Endothelial cell of umbilical vein (primary cell): ENCODE measurements around the gene OCA2. TPM values are rescaled to one million over a fixed set of nuclear protein-coding genes. Genes with fewer than 3 reads are reported as not detected.

Experiments
- BruUV-seq: library from RNA; stranded (reverse); fragments of 400-500 nt; replicated peaks from 2 replicates; lab custom pipeline; 2021; lab: Mats Ljungman, UMichigan
- CTCF ChIA-PET: fragments of 300-600, 350-600 bp; sonication (Branson Sonifier 250); formaldehyde crosslinking; loops from one replicate; lab custom pipeline; 2021; ENCODE audit warnings: antibody characterized with exemption, inconsistent platforms; lab: Charles Lee
- POLR2A ChIA-PET: fragments of 300-600, 350-600 bp; sonication (Branson Sonifier 250); formaldehyde crosslinking; loops from one replicate; lab custom pipeline; 2021; ENCODE audit warnings: antibody characterized with exemption, inconsistent platforms; lab: Charles Lee
- DNase-seq: peaks from one replicate; pipeline ENCODE4 v3.0.0-alpha.2; 2011; ENCODE audit warnings: low read depth, low spot score
- FAIRE-seq: peaks from 2 replicates; lab custom pipeline; 2011; peaks lifted over from hg19 to GRCh38; lab: Jason Lieb, UNC
- H2AFZ ChIP-seq: 2 replicates; pipeline ENCODE4 v1.6.0; 2012; ENCODE audit warnings: low read depth, low read length, control low read depth, inconsistent platforms
- H3K27ac ChIP-seq: 2 replicates; pipeline ENCODE4 v1.5.1; 2011; ENCODE audit warnings: low read depth, mild to moderate bottlenecking, control low read depth, low read length, moderate library complexity; ENCODE audit not compliant: insufficient read depth
- H3K27me3 ChIP-seq, 2 experiments: 2 replicates each; pipeline versions ENCODE4 v1.6.0 to v1.6.1; 2011; ENCODE audit warnings: low read length in 2 of 2, mixed read lengths in 1 of 2; ENCODE audit not compliant: control insufficient read depth in 2 of 2, insufficient read depth in 2 of 2
- H3K36me3 ChIP-seq, 2 experiments: 2 replicates in 1 of 2; 3 replicates in 1 of 2; pipeline ENCODE4 v1.5.1; 2011; ENCODE audit warnings: low read length in 2 of 2, mild to moderate bottlenecking in 1 of 2, moderate library complexity in 1 of 2; ENCODE audit not compliant: control insufficient read depth in 2 of 2, insufficient read depth in 2 of 2; ENCODE audit errors: extremely low read depth in 1 of 2
- H3K4me1 ChIP-seq: 3 replicates; pipeline ENCODE4 v1.5.1; 2011; ENCODE audit warnings: mild to moderate bottlenecking, low read length; ENCODE audit not compliant: control insufficient read depth, insufficient read depth; ENCODE audit errors: extremely low read depth
- H3K4me2 ChIP-seq: 2 replicates; pipeline ENCODE4 v1.6.1; 2011; ENCODE audit warnings: low read length, control low read depth, mixed read lengths; ENCODE audit not compliant: insufficient read depth
- H3K4me3 ChIP-seq, 3 experiments: fragments of 200-600 bp in 1 of 3; sonication (generic), shearing (Covaris generic) in 1 of 3; replicated peaks in 1 of 3; 2 replicates each; pipeline ENCODE4 v1.5.1; 2011 to 2016; ENCODE audit warnings: control low read depth in 3 of 3, low read length in 3 of 3, mild to moderate bottlenecking in 2 of 3, inconsistent platforms in 1 of 3, low read depth in 1 of 3, moderate library complexity in 1 of 3; ENCODE audit not compliant: insufficient read depth in 1 of 3
- H3K79me2 ChIP-seq: 2 replicates; pipeline ENCODE4 v1.6.0; 2012; ENCODE audit warnings: low read length, inconsistent platforms; ENCODE audit not compliant: control insufficient read depth, insufficient read depth
- H3K9ac ChIP-seq: replicated peaks from 2 replicates; pipeline ENCODE3; 2011; ENCODE audit warnings: low read length, control low read depth; ENCODE audit not compliant: insufficient read depth; ENCODE audit errors: extremely low read depth
- H3K9me1 ChIP-seq: replicated peaks from 3 replicates; pipeline ENCODE4 v1.6.0; 2011; ENCODE audit warnings: mild to moderate bottlenecking, low read length; ENCODE audit not compliant: control insufficient read depth, insufficient read depth; ENCODE audit errors: extremely low read depth
- H3K9me3 ChIP-seq: replicated peaks from 2 replicates; pipeline ENCODE4 v1.5.1; 2012; ENCODE audit warnings: low read length, inconsistent platforms; ENCODE audit not compliant: control insufficient read depth, insufficient read depth
- H4K20me1 ChIP-seq: replicated peaks from 2 replicates; pipeline ENCODE3; 2011; ENCODE audit warnings: mild to moderate bottlenecking, low read length; ENCODE audit not compliant: control insufficient read depth, insufficient read depth; ENCODE audit errors: extremely low read depth
- CTCF ChIP-seq, 2 donors: IDR thresholded peaks; 1 replicate in 1 of 2; 2 replicates in 1 of 2; pipeline ENCODE4 v1.5.1; 2011; ENCODE audit warnings: low read length in 2 of 2, mild to moderate bottlenecking in 2 of 2, moderate library complexity in 2 of 2, control low read depth in 1 of 2, inconsistent platforms in 1 of 2, low read depth in 1 of 2; ENCODE audit not compliant: insufficient read depth in 1 of 2; ENCODE audit errors: extremely low read depth in 1 of 2
- EZH2 ChIP-seq: IDR thresholded peaks from 2 replicates; pipeline ENCODE4 v1.6.1; 2012; ENCODE audit warnings: borderline replicate concordance, low read depth, mild to moderate bottlenecking, moderate library complexity, low read length, inconsistent platforms; ENCODE audit not compliant: severe bottlenecking
- FOS ChIP-seq: IDR thresholded peaks from 2 replicates; pipeline ENCODE4 v1.6.1; 2011; ENCODE audit warnings: mild to moderate bottlenecking, low read length, moderate library complexity, borderline replicate concordance; ENCODE audit not compliant: insufficient read depth
- GATA2 ChIP-seq: IDR thresholded peaks from 2 replicates; pipeline ENCODE4 v1.7.0; 2011; ENCODE audit warnings: low read depth, mild to moderate bottlenecking, moderate library complexity, mixed read lengths, low read length; ENCODE audit not compliant: insufficient read length, insufficient read depth
- JUN ChIP-seq: IDR thresholded peaks from 2 replicates; pipeline ENCODE4 v1.6.1; 2011; ENCODE audit warnings: borderline replicate concordance, low read depth; ENCODE audit not compliant: insufficient read length, insufficient read depth
- MAX ChIP-seq: IDR thresholded peaks from 2 replicates; pipeline ENCODE4 v1.6.1; 2011; ENCODE audit not compliant: insufficient read depth, insufficient read length
- MYC ChIP-seq: IDR thresholded peaks from one replicate; pipeline ENCODE4 v1.6.1; 2011; ENCODE audit warnings: mild to moderate bottlenecking, low read depth, low read length
- POLR2A ChIP-seq: IDR thresholded peaks from 2 replicates; pipeline ENCODE4 v1.6.1; 2012; ENCODE audit warnings: low read depth, mild to moderate bottlenecking, control low read depth, low read length
- POLR2AphosphoS5 ChIP-seq: IDR thresholded peaks from 2 replicates; pipeline ENCODE4 v1.6.1; 2012; ENCODE audit warnings: low read depth, mild to moderate bottlenecking, control low read depth, low read length, moderate library complexity; ENCODE audit not compliant: insufficient read depth
- dilution Hi-C: fragments of 300-500 bp; cut with MboI; formaldehyde crosslinking; loops from one replicate; pipeline ENCODE4 v1.15.0; 2019; ENCODE audit warnings: low sequenced_read_pairs; ENCODE audit not compliant: extremely low pct_ligation_motif_present
- intact Hi-C: fragments of 100-400 bp; cut with micrococcal nuclease; formaldehyde crosslinking; loops from one replicate; pipeline ENCODE4 v1.10.0; 2022
- polyA plus RNA-seq, 4 experiments: library from polyadenylated mRNA; depleted of rRNA in 3 of 4; stranded (reverse) in 3 of 4; unstranded in 1 of 4; fragments of >200 nt; gene quantifications; 2 replicates each; pipeline versions ENCODE4 v1.2.1 to v1.2.3, GENCODE V29; 2011 to 2012; ENCODE audit warnings: missing spikeins in 1 of 4
- total RNA-seq: library from RNA; stranded (reverse); gene quantifications from 2 replicates; pipeline ENCODE4 v1.2.3, GENCODE V29; 2021

OCA2 gene
- total and polyA plus RNA-seq, 2 donors (not counting 3 experiments of a cell fraction or from before 2014, with no cell fraction given): not detected

- DNase-seq: no peak
- no peaks in the 10 kb centered on the region for H3K27me3 ChIP-seq
- H4K20me1 ChIP-seq: no peaks in the 10 kb centered on the region
- BruUV-seq: no TSS peak
- H3K27ac ChIP-seq: no peak overlapping the region
- TF ChIP-seq MAX: no peak
- no peak for TF ChIP-seq POLR2A
- TF ChIP-seq GATA2: no peak
- TF ChIP-seq JUN: no peak
- TF ChIP-seq EZH2: no peak
- no peak for TF ChIP-seq POLR2AphosphoS5
- TF ChIP-seq CTCF (IDR thresholded peaks at IDR 0.05; ENCODE audit: extremely low read depth in 1 of 2, insufficient read depth in 1 of 2, low read depth in 1 of 2, low read length in 2 of 2): no peak
- no peak for TF ChIP-seq MYC
- no peak for TF ChIP-seq FOS
- dilution Hi-C loops: no loop called here
- intact Hi-C loops: no loop called here
- no peaks in the 10 kb centered on the region for H3K4me1 ChIP-seq
- no peaks in the 10 kb centered on the region for H3K79me2 ChIP-seq
- POLR2A ChIA-PET: no interaction called here
- H3K9me3 ChIP-seq: no peaks in the 10 kb centered on the region
- H3K9me1 ChIP-seq: no peaks in the 10 kb centered on the region
- H3K4me3 ChIP-seq: no peak overlapping the region
- no peak overlapping the region for H2AFZ ChIP-seq
- H3K9ac ChIP-seq: no peak overlapping the region
- H3K4me2 ChIP-seq: no peak overlapping the region
- no peaks in the 10 kb centered on the region for H3K36me3 ChIP-seq
- no peak for FAIRE-seq
- CTCF ChIA-PET: no interaction called here
Measured at GRCh38 chr15:28060005-28060404, 39.1 kb downstream of the OCA2 start.
